Bronchial epithelial cell (primary cell): ENCODE measurements around the gene MPP2. TPM values are rescaled to one million over a fixed set of nuclear protein-coding genes. Genes with fewer than 3 reads are reported as not detected.

ENCODE experiments used
- DNase-seq: peaks from one replicate; pipeline ENCODE4 v3.0.0-alpha.2; 2010; ENCODE audit warnings: low read depth
- FAIRE-seq: peaks from 2 replicates; lab custom pipeline; 2011; peaks lifted over from hg19 to GRCh38; lab: Jason Lieb, UNC
- H3K27me3 ChIP-seq: 2 replicates; pipeline ENCODE4 v1.5.1; 2011; ENCODE audit warnings: low read length; ENCODE audit not compliant: control insufficient read depth, insufficient read depth
- H3K36me3 ChIP-seq: 2 replicates; pipeline ENCODE4 v1.5.1; 2011; ENCODE audit warnings: low read length; ENCODE audit not compliant: control insufficient read depth, insufficient read depth
- H3K4me3 ChIP-seq: 2 replicates; pipeline ENCODE4 v1.5.1; 2011; ENCODE audit warnings: mild to moderate bottlenecking, low read depth, low read length, control low read depth
- total RNA-seq: library from RNA; depleted of rRNA; stranded (reverse); fragments of >200 nt; gene quantifications from 2 replicates; pipeline ENCODE4 v1.2.1, GENCODE V29; 2014
- TF ChIP-seq, protein P1 (sequence below): IDR thresholded peaks from 2 replicates; pipeline ENCODE4 v1.5.1; 2011; ENCODE audit warnings: mild to moderate bottlenecking, moderate library complexity, low read length, control low read depth, inconsistent platforms; ENCODE audit not compliant: insufficient read depth, severe bottlenecking

Gene MPP2
- total RNA-seq, 1 donor from 2014 or later, result 0.26 TPM

DNA sequence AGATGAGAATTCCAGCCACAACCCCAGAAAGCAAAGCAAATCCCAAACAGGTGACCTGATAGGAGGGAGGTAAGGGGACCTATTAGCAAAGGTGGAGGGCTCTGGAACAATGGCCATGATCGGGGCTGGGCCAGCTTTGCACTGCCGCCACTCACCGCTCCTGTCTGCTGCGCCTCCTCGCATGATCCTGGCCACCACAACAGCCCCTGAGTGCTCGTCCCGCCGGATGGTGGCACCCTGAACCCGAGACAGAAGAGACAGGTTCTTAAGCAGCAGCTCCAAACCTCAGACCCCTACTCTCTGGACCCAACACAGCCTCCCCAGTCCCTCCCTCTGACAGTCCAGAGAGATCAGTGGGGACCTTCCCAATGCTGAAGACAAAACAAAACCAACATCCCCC, 79.7 kb downstream of the MPP2 start:
- Histone ChIP-seq H3K4me3 (no peak overlapping the region), H3K36me3 (peaks cover 28% of the 10 kb centered on the region), H3K27me3 (no peaks in the 10 kb centered on the region)
- FAIRE-seq, result no peak
- TF ChIP-seq, protein P1, sequence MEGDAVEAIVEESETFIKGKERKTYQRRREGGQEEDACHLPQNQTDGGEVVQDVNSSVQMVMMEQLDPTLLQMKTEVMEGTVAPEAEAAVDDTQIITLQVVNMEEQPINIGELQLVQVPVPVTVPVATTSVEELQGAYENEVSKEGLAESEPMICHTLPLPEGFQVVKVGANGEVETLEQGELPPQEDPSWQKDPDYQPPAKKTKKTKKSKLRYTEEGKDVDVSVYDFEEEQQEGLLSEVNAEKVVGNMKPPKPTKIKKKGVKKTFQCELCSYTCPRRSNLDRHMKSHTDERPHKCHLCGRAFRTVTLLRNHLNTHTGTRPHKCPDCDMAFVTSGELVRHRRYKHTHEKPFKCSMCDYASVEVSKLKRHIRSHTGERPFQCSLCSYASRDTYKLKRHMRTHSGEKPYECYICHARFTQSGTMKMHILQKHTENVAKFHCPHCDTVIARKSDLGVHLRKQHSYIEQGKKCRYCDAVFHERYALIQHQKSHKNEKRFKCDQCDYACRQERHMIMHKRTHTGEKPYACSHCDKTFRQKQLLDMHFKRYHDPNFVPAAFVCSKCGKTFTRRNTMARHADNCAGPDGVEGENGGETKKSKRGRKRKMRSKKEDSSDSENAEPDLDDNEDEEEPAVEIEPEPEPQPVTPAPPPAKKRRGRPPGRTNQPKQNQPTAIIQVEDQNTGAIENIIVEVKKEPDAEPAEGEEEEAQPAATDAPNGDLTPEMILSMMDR, result no peak
- no peak for DNase-seq

DNA sequence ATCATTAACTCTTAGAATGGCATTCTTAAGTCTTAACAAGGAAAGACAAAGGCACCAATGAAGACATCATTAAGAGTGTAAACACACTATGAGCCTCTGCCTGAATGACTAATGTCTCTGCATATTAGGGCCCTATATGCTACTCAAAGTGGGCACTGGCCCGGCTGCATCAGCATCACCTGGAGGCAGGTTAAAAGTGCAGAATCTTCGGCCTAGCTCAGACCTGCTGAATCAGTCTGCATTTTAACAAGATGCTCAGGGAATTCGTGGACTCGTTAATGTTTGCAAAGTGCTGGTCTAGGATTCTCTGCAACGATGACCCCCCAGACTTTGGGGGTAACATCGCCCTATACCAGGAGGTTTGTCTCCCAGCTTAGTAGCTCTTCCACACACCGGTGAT, 81.1 kb downstream of the MPP2 start:
- FAIRE-seq (peak; percentile 50), DNase-seq (no peak)
- no peak overlapping the region for H3K4me3 ChIP-seq
- H3K27me3 ChIP-seq, result no peaks in the 10 kb centered on the region
- peaks cover 26% of the 10 kb centered on the region for H3K36me3 ChIP-seq
- TF ChIP-seq, protein P1, result no peak

- Histone ChIP-seq H3K4me3 (no peak overlapping the region), H3K36me3 (peaks cover 25% of the 10 kb centered on the region), H3K27me3 (no peaks in the 10 kb centered on the region)
- TF ChIP-seq, protein P1, result no peak
- FAIRE-seq (no peak), DNase-seq (no peak)
These were observed 81.8 kb downstream of the MPP2 start for GRCh38 chr17:43825567-43825966.

Other genes with a start within 250 kb of the MPP2 start
- gene MEOX1, start 245.6 kb downstream of the MPP2 start, total RNA-seq, result not detected in 2 replicates
- not detected in 2 replicates for gene SOST, start 148.7 kb downstream of the MPP2 start, total RNA-seq
- 36.9 and 37.8 TPM in 2 replicates for gene DUSP3, start 128.6 kb downstream of the MPP2 start, total RNA-seq
- gene CFAP97D1, start 127.1 kb downstream of the MPP2 start, total RNA-seq, result not detected in 2 replicates
- gene MPP3, start 74.4 kb downstream of the MPP2 start, total RNA-seq, result 7.2 and 9.7 TPM in 2 replicates
- gene CD300LG, start 60.4 kb downstream of the MPP2 start, total RNA-seq, result not detected in 2 replicates
- not detected in 2 replicates for gene PPY, start 34.9 kb upstream of the MPP2 start, total RNA-seq
- gene PYY, start 46.4 kb upstream of the MPP2 start, total RNA-seq, result 0.26 and 0.79 TPM in 2 replicates
- 17.8 and 25.3 TPM in 2 replicates for gene NAGS, start 97.1 kb upstream of the MPP2 start, total RNA-seq
- 64.3 and 85.6 TPM in 2 replicates for gene TMEM101, start 107.4 kb upstream of the MPP2 start, total RNA-seq
- 18.9 and 20.3 TPM in 2 replicates for gene LSM12, start 159.1 kb upstream of the MPP2 start, total RNA-seq
- gene G6PC3, start 163.2 kb upstream of the MPP2 start, total RNA-seq, result 7.6 and 9.2 TPM in 2 replicates
- gene HDAC5, start 216.1 kb upstream of the MPP2 start, total RNA-seq, result 18.4 TPM in 2 replicates
- gene HROB, start 234.4 kb upstream of the MPP2 start, total RNA-seq, result 0.26 and 0.64 TPM in 2 replicates